K562 (cell line): ENCODE measurements around the gene SOWAHB. TPM values are rescaled to one million over a fixed set of nuclear protein-coding genes. Genes with fewer than 3 reads are reported as not detected.

Source experiments
- ATAC-seq: fragments of 200-7000 bp; cut with Tn5 transposase; 3 replicates; pipeline ENCODE4 v1.9.1; 2020; ENCODE audit warnings: moderate library complexity
- BruUV-seq: library from RNA; stranded (reverse); fragments of 400-500 nt; replicated peaks from 2 replicates; lab custom pipeline; 2021; lab: Mats Ljungman, UMichigan
- CTCF ChIA-PET: fragments of 300-600 bp; formaldehyde crosslinking; extraction: SDS; loops from one replicate; lab custom pipeline; 2021; ENCODE audit warnings: low intra/inter-chr PET ratio; lab: Yijun Ruan, JAX
- POLR2A ChIA-PET: fragments of 300-600, 350-650 bp; sonication (Branson Sonifier 250); formaldehyde crosslinking; extraction: SDS; loops from one replicate; lab custom pipeline; 2021; ENCODE audit warnings: antibody characterized with exemption, inconsistent platforms; lab: Yijun Ruan, JAX
- DNase-seq, 4 experiments: peaks; one replicate each; pipeline versions ENCODE4 v3.0.0 to v3.0.0-alpha.2; 2011 to 2018; ENCODE audit warnings: low spot score in 3 of 4, mixed read lengths in 3 of 4; ENCODE audit errors: extremely low read depth in 1 of 4
- FAIRE-seq: peaks from 2 replicates; lab custom pipeline; 2011; peaks lifted over from hg19 to GRCh38; lab: Jason Lieb, UNC
- H2AFZ ChIP-seq: 2 replicates; pipeline ENCODE4 v1.6.0; 2011; ENCODE audit warnings: low read depth, low read length, control low read depth, inconsistent platforms
- H3K27ac ChIP-seq: fragments of 200-600 bp; 3 replicates; pipeline ENCODE4 v1.8.0; 2011; ENCODE audit warnings: low read depth, mild to moderate bottlenecking, control low read depth, inconsistent platforms, low read length, moderate library complexity, mixed read lengths; ENCODE audit errors: extremely low read depth
- H3K27me3 ChIP-seq, 2 experiments: fragments of 300-600 bp in 1 of 2; 2 replicates in 1 of 2; 3 replicates in 1 of 2; pipeline versions ENCODE4 v1.6.0 to v1.8.0; 2011; ENCODE audit warnings: inconsistent platforms in 2 of 2, low read length in 2 of 2, mild to moderate bottlenecking in 1 of 2, mixed read lengths in 1 of 2, moderate library complexity in 1 of 2; ENCODE audit not compliant: control insufficient read depth in 2 of 2, insufficient read depth in 2 of 2
- H3K36me3 ChIP-seq: fragments of 300-600 bp; 3 replicates; pipeline ENCODE4 v1.8.0; 2011; ENCODE audit warnings: mild to moderate bottlenecking, low read length, inconsistent platforms; ENCODE audit not compliant: control insufficient read depth, insufficient read depth
- H3K4me1 ChIP-seq, 2 experiments: fragments of 200-600 bp in 1 of 2; replicated peaks in 1 of 2; 2 replicates in 1 of 2; 3 replicates in 1 of 2; pipeline versions ENCODE4 v1.5.1 to v1.8.0; 2011; ENCODE audit warnings: inconsistent platforms in 2 of 2, low read length in 2 of 2, mild to moderate bottlenecking in 1 of 2, mixed read lengths in 1 of 2, moderate library complexity in 1 of 2; ENCODE audit not compliant: control insufficient read depth in 2 of 2, insufficient read depth in 2 of 2
- H3K4me2 ChIP-seq: 2 replicates; pipeline ENCODE4 v1.6.1; 2011; ENCODE audit warnings: low read length, control low read depth, inconsistent platforms, mixed read lengths; ENCODE audit not compliant: insufficient read depth
- H3K4me3 ChIP-seq: fragments of 200-600 bp; sonication (generic), shearing (Covaris generic); 2 replicates; pipeline ENCODE4 v1.5.1; 2016; ENCODE audit warnings: control low read depth, inconsistent platforms
- H3K79me2 ChIP-seq: fragments of 200-600 bp; 3 replicates; pipeline ENCODE4 v1.8.0; 2011; ENCODE audit warnings: low read length, inconsistent platforms; ENCODE audit not compliant: control insufficient read depth, insufficient read depth
- H3K9ac ChIP-seq, 2 experiments: 2 replicates each; pipeline versions ENCODE4 v1.6.0 to v1.6.1; 2011; ENCODE audit warnings: low read depth in 2 of 2, low read length in 2 of 2, control low read depth in 1 of 2, inconsistent platforms in 1 of 2, mild to moderate bottlenecking in 1 of 2, mixed read lengths in 1 of 2; ENCODE audit not compliant: insufficient read depth in 1 of 2
- H3K9me1 ChIP-seq: one replicate; pipeline ENCODE4 v1.6.0; 2011; ENCODE audit warnings: inconsistent platforms, mild to moderate bottlenecking, low read length, moderate library complexity; ENCODE audit not compliant: control insufficient read depth, insufficient read depth
- H3K9me3 ChIP-seq: replicated peaks from 2 replicates; pipeline ENCODE4 v1.5.1; 2011; ENCODE audit warnings: low read depth, low read length, inconsistent platforms; ENCODE audit not compliant: control insufficient read depth, insufficient read depth
- H4K20me1 ChIP-seq: replicated peaks from 2 replicates; pipeline ENCODE4 v1.6.1; 2011; ENCODE audit warnings: low read length, inconsistent platforms, mixed read lengths; ENCODE audit not compliant: control insufficient read depth, insufficient read depth
- KLF1 ChIP-seq: fragments of 450-650 bp; IDR thresholded peaks from 2 replicates; pipeline ENCODE4 v1.6.1; 2016; ENCODE audit warnings: missing genetic modification characterization, missing compliant biosample characterization
- L3MBTL2 ChIP-seq: fragments of 450-650 bp; IDR thresholded peaks from 2 replicates; pipeline ENCODE4 v1.6.1; 2016; ENCODE audit warnings: mild to moderate bottlenecking, moderate library complexity
- MAFG ChIP-seq: fragments of 450-650 bp; conservative IDR thresholded peaks from 2 replicates; pipeline ENCODE4 v1.6.1; 2016; ENCODE audit warnings: missing genetic modification characterization, missing compliant biosample characterization
- MAZ ChIP-seq, 2 experiments: fragments of 450-650 bp in 1 of 2; sonication (generic) in 1 of 2; formaldehyde crosslinking; IDR thresholded peaks in 1 of 2; conservative IDR thresholded peaks in 1 of 2; 2 replicates each; pipeline versions ENCODE4 v1.4.0 to v1.5.0; 2020; ENCODE audit warnings: mild to moderate bottlenecking in 1 of 2, missing genetic modification reagents in 1 of 2
- MYBL2 ChIP-seq, 2 experiments: fragments of 450-650 bp in 1 of 2; sonication (generic) in 1 of 2; formaldehyde crosslinking in 1 of 2; IDR thresholded peaks; 2 replicates each; pipeline versions ENCODE4 v1.6.1 to v1.8.1; 2017 to 2022; ENCODE audit warnings: borderline replicate concordance in 1 of 2, inconsistent platforms in 1 of 2, low read depth in 1 of 2, mild to moderate bottlenecking in 1 of 2, missing genetic modification reagents in 1 of 2, moderate library complexity in 1 of 2
- TOE1 ChIP-seq, 2 experiments: fragments of 450-650 bp in 1 of 2; sonication (generic) in 1 of 2; formaldehyde crosslinking in 1 of 2; IDR thresholded peaks; 2 replicates each; pipeline versions ENCODE4 v1.7.1 to v1.8.0; 2016 to 2022; ENCODE audit warnings: borderline replicate concordance in 2 of 2, mild to moderate bottlenecking in 2 of 2, antibody characterized with exemption in 1 of 2, inconsistent platforms in 1 of 2, low read depth in 1 of 2, missing genetic modification reagents in 1 of 2, moderate library complexity in 1 of 2
- WGBS: fragments of 100-300 bp; shearing (Covaris generic); methylation state at CpG from one replicate; pipeline ENCODE4 v1.1.6; 2016; ENCODE audit warnings: low coverage, mixed read lengths; ENCODE audit not compliant: insufficient coverage; ENCODE audit errors: missing lambda C conversion rate; 5-methylcytosine and 5-hydroxymethylcytosine counted together
- in situ Hi-C: fragments of 300-500 bp; cut with MboI; formaldehyde crosslinking; loops from 4 replicates; pipeline ENCODE4 v1.15.0; 2018; ENCODE audit warnings: inconsistent platforms, mixed read lengths
- intact Hi-C: fragments of 100-400 bp; cut with micrococcal nuclease; formaldehyde crosslinking; loops from 2 replicates; pipeline ENCODE4 v1.14.2; 2022
- polyA plus RNA-seq, 8 experiments: library from polyadenylated mRNA; depleted of rRNA in 4 of 8; stranded (reverse) in 5 of 8; unstranded in 3 of 8; fragments of >200 nt; fragmentation: Nextera tagmentation in 2 of 8; fragmentation: Illumina TruSeq in 1 of 8; extraction: Ambion mirVana in 2 of 8; extraction: Trizol in 1 of 8; gene quantifications; 2 replicates each; pipeline versions ENCODE4 v1.2.1 to v1.2.3, GENCODE V29; 2011 to 2014; ENCODE audit warnings: inconsistent platforms in 1 of 8, missing spikeins in 1 of 8
- total RNA-seq, 7 experiments: library from RNA; depleted of rRNA in 6 of 7; stranded (reverse); fragments of >200 nt in 6 of 7; fragmentation: Illumina TruSeq in 2 of 7; extraction: Trizol in 2 of 7; gene quantifications; 2 replicates each; pipeline versions ENCODE4 v1.2.1 to v1.2.3, GENCODE V29; 2011 to 2021; ENCODE audit warnings: low replicate concordance in 1 of 7
- TF ChIP-seq, protein P1 (sequence below), 2 experiments: fragments of 450-650 bp; IDR thresholded peaks; 2 replicates each; pipeline ENCODE4 v1.6.1; 2016

The SOWAHB gene
- total and polyA plus RNA-seq, 9 of the 15 experiments (the other 6 are each of a cell fraction or from before 2014, with no cell fraction given), result not detected

DNA sequence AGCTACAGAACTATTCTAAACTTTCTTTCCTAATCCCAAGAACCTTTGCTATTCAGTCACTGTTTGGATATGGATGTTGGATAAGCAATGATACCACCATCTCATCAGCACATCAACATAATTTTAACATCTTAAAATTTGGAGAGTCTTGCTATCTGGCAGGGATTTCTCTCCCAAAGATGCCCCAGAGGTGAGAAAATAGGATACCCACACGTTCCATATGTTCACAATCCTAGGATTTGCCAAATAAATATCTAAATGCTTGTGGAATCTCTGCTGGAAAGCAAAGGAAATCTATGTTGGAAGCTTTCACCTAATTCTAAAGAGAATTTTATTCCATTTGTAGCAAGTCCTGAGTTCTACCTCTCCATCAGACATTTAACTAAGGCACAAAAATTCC is 24.4 kb downstream of the SOWAHB start:
- POLR2A ChIA-PET, result interaction anchor here (0.6 kb wide), 1 partner anchor 146 kb away, joined by 3 read pairs; no protein-coding TSS in a partner anchor
- H3K9ac ChIP-seq, result no peak overlapping the region

GRCh38 chr4:76872556-76872955 is 25.4 kb downstream of the SOWAHB start:
- CTCF ChIA-PET, result no interaction called here
- intact Hi-C loops (no loop called here), in situ Hi-C loops (no loop called here)
- Histone ChIP-seq H3K79me2 (no peaks in the 10 kb centered on the region), H3K4me1 (no peaks in the 10 kb centered on the region; a peak in 1 of 5 replicates), H3K4me3 (no peak overlapping the region), H3K27ac (no peak overlapping the region), H3K9me1 (no peaks in the 10 kb centered on the region), H3K9me3 (no peaks in the 10 kb centered on the region), H3K9ac (no peak overlapping the region), H2AFZ (no peak overlapping the region), H4K20me1 (no peaks in the 10 kb centered on the region), H3K36me3 (no peaks in the 10 kb centered on the region), H3K4me2 (no peak overlapping the region), H3K27me3 (0 out of 5 replicates have a peak, but pooled peaks cover 0 to 3% of the 10 kb centered on the region in 2 experiments)
- no TSS peak for BruUV-seq
- TF ChIP-seq MAFG (tag), result no peak
- no peak for TF ChIP-seq KLF1 (tag)
- TF ChIP-seq TOE1 (IDR thresholded peaks at IDR 0.05; ENCODE audit: borderline replicate concordance), result no peak
- TF ChIP-seq TOE1 (CRISPR knock-in tag; IDR thresholded peaks at IDR 0.05; ENCODE audit: borderline replicate concordance, low read depth), result no peak
- TF ChIP-seq MAZ (CRISPR knock-in tag; conservative IDR thresholded peaks at IDR 0.05 in 1 of 2, IDR thresholded peaks at IDR 0.05 in 1 of 2), result no peak
- no peak for TF ChIP-seq MYBL2 (IDR thresholded peaks at IDR 0.05; ENCODE audit: low read depth)
- no peak for TF ChIP-seq MYBL2 (CRISPR knock-in tag; IDR thresholded peaks at IDR 0.05; ENCODE audit: borderline replicate concordance)
- no peak for TF ChIP-seq L3MBTL2
- FAIRE-seq (no peak), ATAC-seq (no peak), DNase-seq (no peak)
- POLR2A ChIA-PET, result no interaction called here

More for the DNA sequence above, 24.4 kb downstream of the SOWAHB start:
- no peak overlapping the region for H3K4me3 ChIP-seq
- FAIRE-seq (no peak), ATAC-seq (no peak), DNase-seq (no peak)
- no peaks in the 10 kb centered on the region for H3K9me3 ChIP-seq
- H4K20me1 ChIP-seq, result no peaks in the 10 kb centered on the region
- no peak overlapping the region for H2AFZ ChIP-seq
- no peak overlapping the region for H3K27ac ChIP-seq
- 0 out of 5 replicates have a peak, but pooled peaks cover 0 to 3% of the 10 kb centered on the region in 2 experiments for H3K27me3 ChIP-seq
- no peaks in the 10 kb centered on the region for H3K79me2 ChIP-seq
- in situ Hi-C loops (no loop called here), intact Hi-C loops (no loop called here)
- H3K4me2 ChIP-seq, result no peak overlapping the region
- TF ChIP-seq, protein P1, sequence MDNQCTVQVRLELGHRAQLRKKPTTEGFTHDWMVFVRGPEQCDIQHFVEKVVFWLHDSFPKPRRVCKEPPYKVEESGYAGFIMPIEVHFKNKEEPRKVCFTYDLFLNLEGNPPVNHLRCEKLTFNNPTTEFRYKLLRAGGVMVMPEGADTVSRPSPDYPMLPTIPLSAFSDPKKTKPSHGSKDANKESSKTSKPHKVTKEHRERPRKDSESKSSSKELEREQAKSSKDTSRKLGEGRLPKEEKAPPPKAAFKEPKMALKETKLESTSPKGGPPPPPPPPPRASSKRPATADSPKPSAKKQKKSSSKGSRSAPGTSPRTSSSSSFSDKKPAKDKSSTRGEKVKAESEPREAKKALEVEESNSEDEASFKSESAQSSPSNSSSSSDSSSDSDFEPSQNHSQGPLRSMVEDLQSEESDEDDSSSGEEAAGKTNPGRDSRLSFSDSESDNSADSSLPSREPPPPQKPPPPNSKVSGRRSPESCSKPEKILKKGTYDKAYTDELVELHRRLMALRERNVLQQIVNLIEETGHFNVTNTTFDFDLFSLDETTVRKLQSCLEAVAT (IDR thresholded peaks at IDR 0.05), result no peak
- no peaks in the 10 kb centered on the region for H3K36me3 ChIP-seq
- WGBS, result 0% methylated on average over 1 of the region's 1 CpG
- BruUV-seq, result no TSS peak
- CTCF ChIA-PET, result no interaction called here
- H3K4me1 ChIP-seq, result no peaks in the 10 kb centered on the region; a peak in 1 of 5 replicates
- no peaks in the 10 kb centered on the region for H3K9me1 ChIP-seq
